Suprapubic skin (tissue), 4 donors: ENCODE results near the gene KRTAP4-3. TPM values are rescaled to one million over a fixed set of nuclear protein-coding genes. Genes with fewer than 3 reads are reported as not detected.
"Not testable (repeated sequence)": the region's sequence is repeated elsewhere in the genome, so short reads cannot be mapped to it uniquely, and the experiment has no call there.

ENCODE experiments used
- DNase-seq, 2 donors: peaks; one replicate each; pipeline ENCODE4 v3.0.0-alpha.2; 2019; ENCODE audit warnings: low spot score in 2 of 2
- H3K27ac ChIP-seq: fragments of 200-600 bp; sonication (generic); one replicate; pipeline ENCODE4 v1.5.1; 2019
- H3K27me3 ChIP-seq: fragments of 200-600 bp; sonication (generic); one replicate; pipeline ENCODE4 v1.5.1; 2019
- H3K36me3 ChIP-seq: fragments of 200-600 bp; sonication (generic); one replicate; pipeline ENCODE4 v1.5.1; 2019
- H3K4me1 ChIP-seq: fragments of 200-600 bp; sonication (generic); one replicate; pipeline ENCODE4 v1.5.1; 2019
- H3K4me3 ChIP-seq: fragments of 200-600 bp; sonication (generic); one replicate; pipeline ENCODE4 v1.5.1; 2019; ENCODE audit warnings: mild to moderate bottlenecking
- H3K9me3 ChIP-seq: fragments of 200-600 bp; sonication (generic); one replicate; pipeline ENCODE4 v1.5.1; 2019
- CTCF ChIP-seq, 2 donors: fragments of 200-600 bp in 1 of 2; fragments of 450-650 bp in 1 of 2; sonication (generic) in 1 of 2; IDR thresholded peaks; one replicate each; pipeline ENCODE4 v1.5.1; 2016 to 2019; ENCODE audit warnings: antibody characterized with exemption in 2 of 2, mild to moderate bottlenecking in 1 of 2, moderate library complexity in 1 of 2
- EP300 ChIP-seq: sonication (generic); formaldehyde crosslinking; IDR thresholded peaks from one replicate; pipeline ENCODE4 v1.6.1; 2017; ENCODE audit warnings: antibody characterized with exemption
- POLR2A ChIP-seq, 2 donors: fragments of 450-650 bp; IDR thresholded peaks; one replicate each; pipeline ENCODE4 v1.6.1; 2017; ENCODE audit warnings: antibody characterized with exemption in 2 of 2, mild to moderate bottlenecking in 2 of 2, moderate library complexity in 2 of 2
- POLR2AphosphoS5 ChIP-seq, 3 donors: sonication (generic); formaldehyde crosslinking; IDR thresholded peaks; one replicate each; pipeline ENCODE4 v1.6.1; 2017; ENCODE audit warnings: antibody characterized with exemption in 3 of 3
- WGBS: methylation state at CpG from one replicate; pipeline ENCODE4 v1.1.5; 2018; 5-methylcytosine and 5-hydroxymethylcytosine counted together
- total RNA-seq, 4 donors: library from RNA; depleted of rRNA; stranded (reverse); fragments of >200 nt; gene quantifications; one replicate each; pipeline ENCODE4 v1.1.0, GENCODE V29; 2016

KRTAP4-3 gene
- total RNA-seq, 4 donors from 2014 or later: 9.0 to 35.4 (median 16.4) TPM; not detected in 1

GRCh38 chr17:41196068-41196467, 28.0 kb upstream of the KRTAP4-3 start:
- H3K9me3 ChIP-seq: no peaks in the 10 kb centered on the region
- H3K27ac ChIP-seq: no peak overlapping the region
- WGBS: 57% methylated on average over 1 of the region's 1 CpG
- no peaks in the 10 kb centered on the region for H3K36me3 ChIP-seq
- DNase-seq: no peak
- no peaks in the 10 kb centered on the region for H3K4me1 ChIP-seq
- TF ChIP-seq CTCF (IDR thresholded peaks at IDR 0.05) (no peak), POLR2A (IDR thresholded peaks at IDR 0.05) (no peak), POLR2AphosphoS5 (IDR thresholded peaks at IDR 0.05) (no peak), EP300 (no peak)
- H3K4me3 ChIP-seq: no peak overlapping the region
- H3K27me3 ChIP-seq: no peaks in the 10 kb centered on the region

DNA sequence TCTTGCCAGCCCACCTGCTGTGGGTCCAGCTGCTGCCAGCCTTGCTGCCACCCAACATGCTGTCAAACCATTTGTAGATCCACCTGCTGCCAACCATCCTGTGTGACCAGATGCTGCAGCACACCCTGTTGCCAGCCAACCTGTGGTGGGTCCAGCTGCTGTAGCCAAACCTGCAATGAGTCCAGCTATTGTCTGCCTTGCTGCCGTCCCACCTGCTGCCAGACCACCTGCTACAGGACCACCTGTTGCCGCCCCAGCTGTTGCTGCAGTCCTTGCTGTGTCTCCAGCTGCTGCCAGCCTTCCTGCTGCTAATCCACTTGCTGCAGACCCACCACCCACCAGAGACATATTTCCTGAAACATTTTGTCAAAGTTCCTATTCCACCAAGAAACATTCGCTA, 22.3 kb upstream of the KRTAP4-3 start:
- 92% methylated on average over 2 of the region's 3 CpGs for WGBS
- DNase-seq: no peak
- no peaks in the 10 kb centered on the region for H3K4me1 ChIP-seq
- H3K27me3 ChIP-seq: peaks cover 8% of the 10 kb centered on the region
- no peak for TF ChIP-seq POLR2AphosphoS5 (IDR thresholded peaks at IDR 0.05)
- no peak for TF ChIP-seq CTCF (IDR thresholded peaks at IDR 0.05)
- no peak for TF ChIP-seq POLR2A (IDR thresholded peaks at IDR 0.05)
- no peak for TF ChIP-seq EP300
- H3K36me3 ChIP-seq: no peaks in the 10 kb centered on the region
- H3K9me3 ChIP-seq: no peaks in the 10 kb centered on the region
- no peak overlapping the region for H3K27ac ChIP-seq
- no peak overlapping the region for H3K4me3 ChIP-seq

DNA sequence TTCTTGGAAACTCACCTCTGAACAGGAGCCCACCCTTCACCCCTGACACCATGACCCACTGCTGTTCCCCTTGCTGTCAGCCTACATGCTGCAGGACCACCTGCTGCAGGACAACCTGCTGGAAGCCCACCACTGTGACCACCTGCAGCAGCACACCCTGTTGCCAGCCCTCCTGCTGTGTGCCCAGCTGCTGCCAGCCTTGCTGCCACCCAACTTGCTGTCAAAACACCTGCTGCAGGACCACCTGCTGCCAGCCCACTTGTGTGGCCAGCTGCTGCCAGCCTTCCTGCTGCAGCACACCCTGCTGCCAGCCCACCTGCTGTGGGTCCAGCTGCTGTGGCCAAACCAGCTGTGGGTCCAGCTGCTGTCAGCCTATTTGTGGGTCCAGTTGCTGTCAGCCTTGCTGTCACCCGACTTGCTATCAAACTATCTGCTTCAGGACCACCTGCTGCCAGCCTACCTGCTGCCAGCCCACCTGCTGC, 21.9 kb upstream of the KRTAP4-3 start, which contains the start of gene KRTAP9-1:
TSS of gene KRTAP9-1 (plus strand) at position 51 of the 482 bp plus-strand sequence. CDS start at position 51, 0 bp downstream.
- H3K9me3 ChIP-seq, H3K27me3 ChIP-seq, H3K4me3 ChIP-seq, DNase-seq, H3K4me1 ChIP-seq, H3K36me3 ChIP-seq, H3K27ac ChIP-seq: not testable (repeated sequence)
- WGBS: no CpG with 5 or more reads among the region's 1 CpG

- H3K4me3 ChIP-seq: no peak overlapping the region
- no peak for DNase-seq
- no peaks in the 10 kb centered on the region for H3K36me3 ChIP-seq
- peaks cover 8% of the 10 kb centered on the region for H3K27me3 ChIP-seq
- no peak overlapping the region for H3K27ac ChIP-seq
- TF ChIP-seq POLR2A (IDR thresholded peaks at IDR 0.05) (no peak), EP300 (no peak), POLR2AphosphoS5 (IDR thresholded peaks at IDR 0.05) (no peak), CTCF (IDR thresholded peaks at IDR 0.05) (no peak)
- no peaks in the 10 kb centered on the region for H3K4me1 ChIP-seq
- 89% methylated on average over 2 of the region's 2 CpGs for WGBS
- H3K9me3 ChIP-seq: no peaks in the 10 kb centered on the region
Observed at GRCh38 chr17:41186872-41187271, 18.9 kb upstream of the KRTAP4-3 start.

DNA sequence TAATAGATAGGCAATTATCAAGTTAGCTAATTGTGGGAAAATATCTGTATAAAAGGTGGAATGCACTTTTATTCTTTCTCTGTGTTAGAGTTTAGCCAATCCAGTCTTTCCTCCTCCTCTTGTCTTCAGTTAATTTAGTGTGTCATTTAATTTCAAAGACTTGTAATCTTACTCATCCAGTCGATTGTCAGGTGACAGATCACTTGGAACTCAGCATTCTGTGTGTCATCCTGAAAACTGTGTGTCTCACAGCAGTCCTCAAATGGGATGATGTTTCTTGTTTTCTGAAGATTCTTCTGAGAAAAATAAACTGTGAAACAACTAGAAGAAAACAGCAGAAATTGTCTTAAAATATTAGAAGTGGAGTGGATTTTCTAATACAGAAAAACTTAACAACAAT, 17.0 kb upstream of the KRTAP4-3 start:
- Histone ChIP-seq H3K4me3 (no peak overlapping the region), H3K4me1 (no peaks in the 10 kb centered on the region), H3K27me3 (peaks cover 3% of the 10 kb centered on the region), H3K9me3 (no peaks in the 10 kb centered on the region), H3K27ac (no peak overlapping the region), H3K36me3 (no peaks in the 10 kb centered on the region)
- 38% methylated on average over 1 of the region's 1 CpG for WGBS
- no peak for TF ChIP-seq POLR2A (IDR thresholded peaks at IDR 0.05)
- TF ChIP-seq POLR2AphosphoS5 (IDR thresholded peaks at IDR 0.05): no peak
- TF ChIP-seq EP300: no peak
- TF ChIP-seq CTCF (IDR thresholded peaks at IDR 0.05): no peak
- no peak for DNase-seq

- no peak for DNase-seq
- no peak for TF ChIP-seq CTCF (IDR thresholded peaks at IDR 0.05)
- no peak for TF ChIP-seq POLR2A (IDR thresholded peaks at IDR 0.05)
- TF ChIP-seq EP300: no peak
- TF ChIP-seq POLR2AphosphoS5 (IDR thresholded peaks at IDR 0.05): no peak
- H3K4me3 ChIP-seq: no peak within 1 kb of the TSS
- no peaks in the 10 kb centered on the region for H3K9me3 ChIP-seq
- H3K4me1 ChIP-seq: no peaks in the 10 kb centered on the region
- H3K27ac ChIP-seq: no peak within 1 kb of the TSS
- no peaks in the 10 kb centered on the region for H3K36me3 ChIP-seq
- 70% methylated on average over 5 of the region's 9 CpGs for WGBS
- H3K27me3 ChIP-seq: no peaks in the 10 kb centered on the region
Observed at GRCh38 chr17:41184480-41184961, 16.5 kb upstream of the KRTAP4-3 start, which contains the start of gene KRTAP4-1. KRTAP4-1 (minus strand) TSS chr17:41184911; CDS start chr17:41184854, 57 bp downstream.
